ENCODE data around the gene UAP1.
A peak's percentile ranks its signal among the peaks of the same experiment; 100 is the strongest.

UAP1 gene

DNA sequence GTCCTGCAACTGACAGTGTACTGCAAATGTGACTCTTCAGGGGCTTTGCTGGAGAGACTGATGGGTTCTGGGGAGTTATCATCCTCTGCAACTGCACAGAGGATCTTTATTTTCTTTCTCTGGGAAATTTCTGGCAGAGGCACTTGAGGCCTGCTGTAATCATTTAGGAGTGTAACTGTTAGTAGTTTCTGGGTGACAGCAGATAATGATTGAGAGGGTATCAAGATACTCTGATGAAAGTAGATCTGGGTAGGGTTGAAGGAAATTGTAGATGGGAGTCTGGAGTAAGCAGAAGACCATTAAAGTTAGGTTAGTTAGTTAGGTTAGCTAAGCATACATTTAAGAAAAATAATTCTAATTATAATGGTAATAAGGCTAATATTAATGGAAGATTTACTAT, 59.7 kb downstream of the UAP1 start:
- no peak for DNase-seq

DNA sequence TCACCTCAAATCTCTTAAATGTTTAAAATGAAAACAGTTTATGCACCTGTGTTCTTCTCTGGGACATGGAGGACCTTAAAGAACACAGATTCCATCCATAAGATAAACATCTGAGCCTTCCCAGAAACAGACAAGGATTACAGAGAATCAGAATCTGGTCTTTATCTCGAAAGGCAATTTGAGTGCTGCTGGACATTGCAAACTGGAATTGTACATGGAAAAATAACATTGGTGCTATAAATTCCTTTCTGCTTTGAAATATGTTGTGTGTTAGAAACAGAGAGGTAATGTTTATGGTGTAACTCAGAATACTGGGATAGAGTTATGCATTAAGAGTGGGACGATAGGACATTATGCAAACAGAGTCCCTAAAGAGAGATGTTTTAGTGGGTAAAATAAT, 64.2 kb downstream of the UAP1 start:
- DNase-seq = no peak

DNA sequence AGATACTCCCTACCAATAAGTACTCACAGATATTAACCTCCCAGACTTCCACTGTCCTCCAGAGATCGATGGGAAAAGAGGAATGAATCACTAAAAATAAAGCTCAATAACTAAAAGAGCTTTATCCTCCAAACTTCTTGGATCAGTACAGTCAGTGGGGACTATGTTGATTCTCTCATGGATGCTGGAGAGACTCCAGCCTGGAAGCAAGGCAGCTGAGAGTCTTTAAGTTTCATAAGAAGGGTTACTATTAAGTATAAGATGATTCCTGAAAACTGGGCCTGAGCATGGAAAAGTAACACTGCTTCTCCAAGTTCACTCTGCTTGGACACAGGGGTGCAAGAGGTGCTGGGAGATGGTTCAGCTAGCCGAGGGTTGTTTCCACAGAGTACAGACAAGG, 64.6 kb downstream of the UAP1 start:
- no peak for DNase-seq

DNA sequence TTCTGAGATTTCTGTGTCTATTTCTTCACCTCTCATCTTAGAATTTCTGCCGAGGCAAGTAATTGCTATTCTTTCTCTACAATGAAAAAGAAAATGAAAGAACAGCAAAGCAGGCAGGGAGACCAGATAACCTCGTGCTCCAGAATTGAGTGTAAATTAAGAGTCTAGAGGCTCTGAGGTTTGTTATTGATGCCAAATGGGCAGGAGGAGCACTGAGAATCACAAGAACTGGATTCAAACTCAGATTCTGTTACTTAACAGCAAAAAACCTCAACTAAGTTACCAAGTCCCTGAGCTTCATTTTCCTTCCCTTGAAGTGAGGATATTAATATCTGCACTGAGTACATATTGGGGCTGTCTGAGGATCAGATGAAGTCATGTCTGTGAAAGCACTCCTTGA, 65.2 kb downstream of the UAP1 start:
- DNase-seq = no peak

DNA sequence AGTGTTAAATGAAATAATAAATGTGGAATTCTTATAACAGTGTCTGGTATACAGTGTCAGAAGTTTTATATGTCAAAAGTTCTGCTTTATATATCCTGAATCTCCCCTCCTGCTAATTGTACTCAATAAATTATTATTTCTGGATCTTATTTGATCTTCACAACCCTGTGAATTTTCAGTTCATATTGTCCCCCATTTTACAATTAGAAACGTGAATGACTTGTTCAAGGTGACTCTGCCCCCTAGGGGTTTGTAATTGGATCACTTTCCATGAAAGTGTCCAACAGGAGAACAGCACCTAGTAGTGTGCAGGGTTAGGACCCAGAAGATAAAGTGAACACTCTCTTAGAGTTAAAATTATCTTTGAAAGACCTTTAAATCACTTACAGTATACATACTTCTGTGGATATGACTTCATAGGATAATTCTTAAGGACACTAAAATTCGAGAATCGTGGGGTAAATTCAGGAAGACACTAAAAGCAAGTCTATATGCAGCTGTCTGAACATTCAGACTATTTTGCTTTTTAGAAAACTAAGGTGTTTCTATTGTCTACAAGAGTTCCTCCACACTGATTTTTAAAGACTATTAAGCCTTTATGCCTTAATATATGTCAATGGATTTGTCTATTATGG, 66.3 kb downstream of the UAP1 start:
- peak; percentile 53 for DNase-seq

DNA sequence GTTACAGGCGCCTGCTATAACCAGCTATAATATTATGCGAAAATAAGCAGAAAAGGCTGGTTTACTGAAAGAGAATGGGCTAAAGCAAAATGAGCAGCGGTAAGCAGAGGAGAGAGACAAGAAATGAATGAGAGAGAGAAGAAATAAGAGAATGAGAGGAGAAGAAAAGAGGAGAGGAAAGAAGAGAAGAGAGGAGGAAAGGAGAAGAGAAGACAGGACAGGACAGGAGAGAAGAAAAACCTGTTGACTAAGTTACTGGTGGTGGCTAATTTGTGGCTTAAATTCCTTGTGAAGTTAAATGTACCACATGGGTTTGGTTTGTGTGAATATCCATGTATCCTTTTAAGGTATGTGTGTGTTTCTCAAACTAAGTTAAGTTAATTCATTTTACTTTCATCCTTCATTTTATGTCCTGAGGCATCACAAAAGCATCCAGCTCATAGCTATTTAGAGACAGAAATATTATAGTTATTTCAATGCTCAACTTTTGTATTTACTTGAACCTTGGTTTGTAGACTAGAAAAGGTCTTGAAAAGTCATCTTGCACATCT, 67.6 kb downstream of the UAP1 start:
- DNase-seq = no peak

DNA sequence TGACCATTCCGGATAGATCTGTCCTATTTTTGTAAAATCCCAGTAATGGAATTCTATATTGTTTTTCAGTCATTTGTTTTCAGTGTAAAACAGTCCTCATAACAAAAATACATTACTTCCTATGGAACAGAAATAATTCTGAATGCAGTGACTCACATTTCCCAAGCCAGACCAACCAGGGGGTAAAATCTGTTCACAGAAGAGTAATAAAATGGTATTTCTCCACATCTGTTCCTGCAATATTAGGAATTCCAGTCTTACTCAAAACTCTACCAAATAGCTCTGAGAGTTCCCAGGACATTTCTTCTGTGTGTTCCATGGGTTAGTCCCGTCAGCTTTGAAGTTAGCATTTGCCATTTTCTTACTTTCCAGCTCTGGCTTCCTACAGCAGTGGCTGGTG, 68.1 kb downstream of the UAP1 start:
- DNase-seq = no peak

DNA sequence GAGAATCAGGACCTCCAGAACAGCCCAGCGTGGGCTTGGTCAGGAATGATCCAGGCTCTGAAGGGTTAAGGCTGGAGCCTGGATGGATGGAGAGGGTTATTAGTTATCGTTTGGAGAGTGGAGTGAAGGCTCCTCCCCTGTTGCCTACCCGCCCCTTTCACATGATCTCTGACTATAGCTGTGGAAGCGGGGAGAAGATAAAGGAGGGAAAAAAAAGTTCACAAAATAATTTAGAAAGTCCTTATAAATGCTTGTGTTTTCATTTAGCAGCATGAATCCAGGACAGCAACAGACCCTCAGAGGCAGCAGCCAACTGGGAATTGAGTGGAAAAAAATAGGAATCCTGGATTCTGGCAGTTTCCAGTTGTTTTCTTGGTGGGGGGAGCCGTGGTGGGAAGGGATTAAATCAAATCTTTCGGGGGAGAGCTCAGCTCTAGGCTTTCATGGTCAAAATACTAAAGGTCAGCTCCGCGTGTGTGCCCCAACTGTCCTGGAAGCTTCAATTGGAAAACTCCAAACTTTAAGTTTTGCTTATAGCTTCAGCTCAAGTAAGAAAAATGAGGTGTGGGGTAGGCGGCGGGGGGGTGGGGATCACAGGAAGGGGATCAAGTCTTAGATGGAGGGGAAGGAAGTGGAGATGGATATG, 70.1 kb downstream of the UAP1 start:
- no peak for DNase-seq

DNA sequence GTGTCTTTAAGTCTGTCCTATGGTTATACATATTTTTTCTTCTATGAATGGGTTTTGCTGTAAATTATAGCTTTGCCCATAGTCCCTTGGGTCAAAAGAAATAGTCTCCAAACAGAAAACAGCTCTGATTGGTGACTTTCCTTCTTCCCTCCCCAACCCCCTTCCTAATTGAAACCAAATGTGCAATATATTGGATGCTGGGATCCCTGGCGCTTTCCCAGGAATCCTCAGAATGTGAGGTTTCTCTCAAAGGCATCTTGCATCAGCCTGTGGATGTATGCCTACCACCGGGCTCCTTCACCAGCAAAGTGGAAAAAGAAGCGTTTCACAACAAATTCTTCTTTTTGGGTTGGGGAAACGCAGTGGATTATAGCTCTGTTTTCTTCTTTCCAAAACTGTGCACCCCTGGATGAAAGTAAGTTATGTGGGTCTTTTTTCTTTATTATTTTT, 70.7 kb downstream of the UAP1 start, which contains the start of gene DDR2:
TSS of gene DDR2 (plus strand) at position 248 of the 450 bp plus-strand sequence. CDS start 86,600 bp downstream, outside the sequence.
- DNase-seq = no peak

DNA sequence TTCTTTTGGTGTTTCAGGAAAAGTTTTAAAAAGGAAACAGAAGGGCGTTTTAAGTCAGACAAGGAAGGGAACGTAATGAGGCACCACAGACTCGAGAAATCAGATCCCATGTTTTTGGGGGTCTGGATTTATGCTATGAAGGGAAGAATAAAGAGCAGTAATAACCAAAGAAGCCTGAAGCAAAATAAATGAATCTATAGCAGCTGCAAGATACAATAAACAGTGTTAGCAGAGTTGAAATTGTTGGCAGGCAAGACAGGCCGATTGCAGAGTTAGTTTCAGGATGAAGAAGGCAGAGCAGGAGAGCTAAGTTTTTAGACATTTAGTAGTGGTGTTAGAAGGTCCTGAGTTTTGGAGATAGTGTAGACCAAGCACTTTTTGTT, 71.2 kb downstream of the UAP1 start:
- DNase-seq = no peak

DNA sequence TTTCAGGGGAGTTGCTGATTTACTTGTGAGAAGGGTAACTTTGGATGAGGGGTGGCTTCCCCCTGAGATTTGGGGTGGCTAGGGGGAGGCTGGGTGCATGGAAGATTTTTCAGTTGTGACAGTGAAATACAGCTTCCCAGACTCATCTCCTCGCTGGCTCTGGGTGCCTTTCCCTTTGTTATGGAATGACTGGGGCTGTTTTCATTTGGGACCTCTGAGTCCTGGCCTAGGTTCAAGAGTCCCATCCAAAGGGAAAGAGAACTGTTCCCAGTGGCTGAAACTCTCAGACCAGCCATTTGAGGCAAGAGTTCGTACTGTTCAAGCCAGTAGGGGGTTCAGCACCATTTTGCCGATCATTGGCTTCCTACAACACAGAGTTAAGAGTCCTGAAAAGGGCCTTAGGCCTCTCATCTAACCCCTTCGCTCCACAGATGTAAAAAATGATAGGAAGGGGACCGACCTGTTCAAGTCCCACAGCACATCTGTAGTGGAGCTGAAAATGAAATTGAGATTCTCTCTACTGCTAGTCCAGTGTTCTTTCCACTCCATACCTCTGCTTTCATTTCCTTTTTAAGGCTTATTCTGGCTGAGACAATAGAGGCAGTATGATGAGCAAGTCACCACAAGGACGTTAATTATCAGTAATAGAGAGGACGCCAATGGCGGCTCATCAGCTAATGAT, 71.7 kb downstream of the UAP1 start:
- no peak for DNase-seq

DNA sequence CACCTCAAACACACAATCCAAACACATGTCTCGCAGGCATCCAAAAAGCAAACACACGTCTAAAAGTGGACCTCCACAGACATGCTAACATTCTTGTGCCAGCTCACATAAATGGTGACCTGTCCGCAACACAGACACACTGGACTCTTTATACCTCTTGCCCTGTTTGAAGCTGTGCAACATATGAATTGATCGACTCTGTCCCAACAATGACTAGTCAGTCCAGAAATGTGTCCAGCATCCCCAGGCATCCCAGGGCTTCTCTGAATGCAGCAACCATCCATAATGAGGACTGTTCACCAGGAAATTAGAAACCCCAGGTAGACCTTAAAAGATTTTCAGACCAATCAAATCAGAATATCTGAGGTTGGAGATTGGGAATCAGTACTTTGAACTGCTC, 73.9 kb downstream of the UAP1 start:
- no peak for DNase-seq

DNA sequence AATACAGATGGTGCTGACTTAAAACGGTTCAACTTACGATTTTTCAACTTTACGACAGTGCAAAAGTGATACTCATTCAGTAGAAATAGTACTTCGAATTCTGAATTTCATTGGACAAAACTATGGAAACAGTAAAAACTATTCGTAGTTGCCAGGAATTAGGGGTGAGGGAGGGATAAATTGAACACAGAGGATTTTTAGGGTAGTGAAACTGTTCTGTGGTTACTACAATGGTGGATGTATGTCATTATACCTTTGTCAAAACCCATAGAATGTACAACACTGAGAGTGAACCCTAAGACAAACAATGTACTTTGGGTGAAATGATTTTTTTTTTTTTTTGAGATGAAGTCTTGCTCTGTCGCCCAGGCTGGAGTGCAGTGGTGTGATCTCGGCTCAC, 78.2 kb downstream of the UAP1 start:
- no peak for DNase-seq

DNA sequence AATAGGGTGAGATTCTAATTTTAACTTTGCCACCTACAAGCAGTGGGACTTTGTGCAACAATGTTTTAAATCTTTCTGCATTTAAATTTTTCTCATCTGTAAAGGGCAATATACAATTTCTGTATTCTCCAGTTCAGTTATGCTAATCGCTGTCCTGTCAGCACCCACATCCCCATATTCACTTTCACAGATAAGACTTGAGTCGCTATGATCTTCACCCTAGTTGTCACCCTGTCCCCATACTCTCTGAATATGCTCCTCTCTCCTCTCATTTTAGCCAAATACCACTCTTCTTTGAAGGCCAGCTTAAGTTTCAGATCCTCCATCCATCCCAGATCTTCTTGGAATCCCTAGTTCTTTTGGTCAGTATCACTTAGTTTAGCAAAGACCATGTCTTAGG, 79.6 kb downstream of the UAP1 start:
- DNase-seq = no peak

DNA sequence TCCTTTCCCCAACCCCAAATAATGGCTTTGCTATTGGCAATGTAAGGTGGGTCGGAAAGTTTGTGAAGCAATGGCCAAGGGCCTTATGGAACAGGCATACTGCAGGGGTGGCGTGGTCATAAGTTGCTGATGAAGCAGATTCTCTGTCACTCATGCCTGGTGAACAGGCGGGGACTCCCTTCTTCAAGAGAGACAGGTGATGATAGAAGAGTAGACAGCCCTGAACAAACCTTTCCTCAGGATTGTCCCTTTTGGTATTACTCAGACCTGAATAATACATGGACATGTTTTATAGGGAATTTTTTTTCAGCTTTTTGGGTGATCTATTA, 83.4 kb downstream of the UAP1 start:
- no peak for DNase-seq

DNA sequence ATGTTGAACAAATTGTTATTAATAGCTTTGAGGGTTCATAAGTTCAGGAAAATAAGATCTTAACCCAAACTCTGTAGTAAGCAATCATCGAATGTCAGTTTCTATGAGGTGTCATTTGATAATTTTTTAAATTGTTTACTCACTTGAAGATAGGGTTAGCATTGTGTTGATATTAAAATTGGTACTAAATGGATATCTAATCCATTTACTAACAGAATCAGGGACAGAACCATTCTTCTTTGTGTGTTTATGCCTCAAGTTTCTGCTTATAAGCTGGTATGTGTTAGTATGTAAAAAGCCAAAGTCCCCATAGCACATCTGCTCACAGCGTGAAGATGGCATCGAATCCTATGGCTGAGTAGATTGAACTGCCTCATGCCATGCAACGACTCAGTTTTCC, 84.1 kb downstream of the UAP1 start:
- DNase-seq = no peak

DNA sequence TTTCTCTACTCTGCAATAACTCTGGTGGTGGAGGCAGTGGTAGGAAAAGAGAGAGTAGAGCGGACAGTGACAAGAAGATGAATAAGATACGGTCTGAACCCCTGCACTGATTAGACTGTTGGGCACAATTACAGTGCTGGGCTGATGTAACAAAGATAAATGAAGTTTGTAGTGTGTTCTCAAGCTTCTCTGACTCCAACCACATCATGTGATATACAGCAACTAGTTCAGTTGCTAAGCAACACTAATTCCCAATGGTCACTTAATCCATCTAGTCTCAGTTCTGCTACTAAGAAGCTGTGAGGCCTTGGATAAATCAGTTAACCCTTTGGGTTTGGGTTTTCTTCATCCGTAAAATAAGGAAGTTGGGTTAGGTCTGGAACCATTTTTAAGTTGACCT, 88.1 kb downstream of the UAP1 start:
- DNase-seq = no peak
